H9 (cell line): ENCODE results near the gene HOMER1. TPM values are rescaled to one million over a fixed set of nuclear protein-coding genes. Genes with fewer than 3 reads are reported as not detected.

Experiments used
- DNase-seq: peaks from one replicate; pipeline ENCODE4 v3.0.0-alpha.2; 2017
- H2AFZ ChIP-seq: one replicate; pipeline ENCODE4 v1.6.1; 2013; ENCODE audit warnings: mild to moderate bottlenecking, low read length, control low read depth, moderate library complexity
- H2AK5ac ChIP-seq: 2 replicates; pipeline ENCODE4 v1.6.1; 2013; ENCODE audit warnings: low read length, control low read depth, mixed read lengths; ENCODE audit not compliant: insufficient read length
- H2BK120ac ChIP-seq: one replicate; pipeline ENCODE4 v1.6.1; 2013; ENCODE audit warnings: low read depth, mild to moderate bottlenecking, low read length, control low read depth, inconsistent platforms; ENCODE audit not compliant: poor library complexity, severe bottlenecking
- H2BK12ac ChIP-seq: 2 replicates; pipeline ENCODE4 v1.6.1; 2013; ENCODE audit warnings: low read length, control low read depth, mixed read lengths, low read depth; ENCODE audit not compliant: insufficient read length
- H2BK15ac ChIP-seq: 2 replicates; pipeline ENCODE4 v1.6.1; 2013; ENCODE audit warnings: low read depth, low read length, control low read depth
- H2BK20ac ChIP-seq: one replicate; pipeline ENCODE4 v1.6.1; 2013; ENCODE audit warnings: low read depth, mild to moderate bottlenecking, low read length, control low read depth, inconsistent platforms; ENCODE audit not compliant: poor library complexity, severe bottlenecking
- H2BK5ac ChIP-seq: 2 replicates; pipeline ENCODE4 v1.6.1; 2013; ENCODE audit warnings: low read length, control low read depth, mixed read lengths; ENCODE audit not compliant: insufficient read length
- H3K14ac ChIP-seq: 2 replicates; pipeline ENCODE4 v1.6.1; 2013; ENCODE audit warnings: low read length, control low read depth; ENCODE audit not compliant: insufficient read depth
- H3K18ac ChIP-seq: 2 replicates; pipeline ENCODE4 v1.6.1; 2013; ENCODE audit warnings: low read depth, mild to moderate bottlenecking, mixed read lengths, low read length, control low read depth; ENCODE audit not compliant: insufficient read length
- H3K23ac ChIP-seq: 2 replicates; pipeline ENCODE4 v1.6.1; 2013; ENCODE audit warnings: low read length, control low read depth, mixed read lengths, low read depth; ENCODE audit not compliant: insufficient read length
- H3K23me2 ChIP-seq: 2 replicates; pipeline ENCODE4 v1.6.1; 2013; ENCODE audit warnings: low read depth, mild to moderate bottlenecking, mixed read lengths, low read length, control low read depth; ENCODE audit not compliant: insufficient read length, poor library complexity, severe bottlenecking
- H3K27ac ChIP-seq: 2 replicates; pipeline ENCODE4 v1.5.1; 2013; ENCODE audit warnings: low read length, control low read depth, mixed read lengths, low read depth; ENCODE audit not compliant: insufficient read length
- H3K27me3 ChIP-seq: 2 replicates; pipeline ENCODE4 v1.6.1; 2013; ENCODE audit warnings: low read length, control low read depth, inconsistent platforms; ENCODE audit not compliant: insufficient read depth
- H3K4ac ChIP-seq: 2 replicates; pipeline ENCODE4 v1.6.1; 2013; ENCODE audit warnings: low read depth, mild to moderate bottlenecking, control low read depth, inconsistent platforms, low read length, moderate library complexity
- H3K4me1 ChIP-seq: 2 replicates; pipeline ENCODE4 v1.6.1; 2013; ENCODE audit warnings: low read length, control low read depth, inconsistent platforms; ENCODE audit not compliant: insufficient read depth
- H3K4me2 ChIP-seq: 2 replicates; pipeline ENCODE4 v1.6.1; 2013; ENCODE audit warnings: low read length, control low read depth, mixed read lengths; ENCODE audit not compliant: insufficient read length, insufficient read depth
- H3K56ac ChIP-seq: 2 replicates; pipeline ENCODE4 v1.6.1; 2013; ENCODE audit warnings: low read depth, mild to moderate bottlenecking, mixed read lengths, low read length, control low read depth; ENCODE audit not compliant: insufficient read length
- H3K79me1 ChIP-seq: 2 replicates; pipeline ENCODE4 v1.6.1; 2013; ENCODE audit warnings: low read depth, mild to moderate bottlenecking, moderate library complexity, low read length, control low read depth, inconsistent platforms; ENCODE audit not compliant: insufficient read depth, poor library complexity, severe bottlenecking
- H3K79me2 ChIP-seq: 2 replicates; pipeline ENCODE4 v1.6.1; 2013; ENCODE audit warnings: low read length, control low read depth, inconsistent platforms; ENCODE audit not compliant: insufficient read depth
- H3K9ac ChIP-seq: 2 replicates; pipeline ENCODE4 v1.6.1; 2013; ENCODE audit warnings: low read length, control low read depth, mixed read lengths; ENCODE audit not compliant: insufficient read length; ENCODE audit errors: extremely low read depth
- H3K9me3 ChIP-seq: one replicate; pipeline ENCODE4 v1.6.1; 2013; ENCODE audit warnings: low read depth, low read length, inconsistent platforms; ENCODE audit not compliant: control insufficient read depth
- H3T11ph ChIP-seq: one replicate; pipeline ENCODE4 v1.6.1; 2013; ENCODE audit warnings: mild to moderate bottlenecking, low read length, control low read depth, inconsistent platforms
- H4K20me1 ChIP-seq: one replicate; pipeline ENCODE4 v1.6.1; 2013; ENCODE audit not compliant: control insufficient read depth, insufficient read length, insufficient read depth
- H4K5ac ChIP-seq: 2 replicates; pipeline ENCODE4 v1.6.1; 2013; ENCODE audit warnings: low read depth, mild to moderate bottlenecking, mixed read lengths, low read length, control low read depth; ENCODE audit not compliant: insufficient read length
- H4K8ac ChIP-seq: replicated peaks from 2 replicates; pipeline ENCODE4 v1.6.1; 2013; ENCODE audit warnings: low read length, control low read depth, mixed read lengths, low read depth; ENCODE audit not compliant: insufficient read length
- H4K91ac ChIP-seq: 2 replicates; pipeline ENCODE4 v1.6.1; 2013; ENCODE audit warnings: low read depth, mild to moderate bottlenecking, moderate library complexity, mixed read lengths, low read length, control low read depth; ENCODE audit not compliant: insufficient read length
- H3K27ac Mint-ChIP-seq, 3 experiments: 2 replicates in 2 of 3; 3 replicates in 1 of 3; pipeline ENCODE4 v1.8.0; 2020 to 2021; ENCODE audit warnings: mixed read lengths in 3 of 3, mild to moderate bottlenecking in 1 of 3, moderate library complexity in 1 of 3
- H3K27me3 Mint-ChIP-seq: 2 replicates; pipeline ENCODE4 v1.8.0; 2021; ENCODE audit warnings: low read depth, mild to moderate bottlenecking, moderate library complexity, mixed read lengths
- H3K36me3 Mint-ChIP-seq, 3 experiments: 2 replicates in 2 of 3; 3 replicates in 1 of 3; pipeline ENCODE4 v1.8.0; 2020 to 2021; ENCODE audit warnings: low read depth in 3 of 3, mixed read lengths in 3 of 3; ENCODE audit not compliant: insufficient read depth in 1 of 3
- H3K4me1 Mint-ChIP-seq, 2 experiments: 2 replicates each; pipeline ENCODE4 v1.8.0; 2020; ENCODE audit warnings: mixed read lengths in 2 of 2
- H3K4me3 Mint-ChIP-seq, 2 experiments: 2 replicates in 1 of 2; 3 replicates in 1 of 2; pipeline ENCODE4 v1.8.0; 2020 to 2021; ENCODE audit warnings: mild to moderate bottlenecking in 2 of 2, mixed read lengths in 2 of 2, moderate library complexity in 1 of 2
- H3K9me3 Mint-ChIP-seq, 2 experiments: 2 replicates in 1 of 2; 3 replicates in 1 of 2; pipeline ENCODE4 v1.8.0; 2020; ENCODE audit warnings: mild to moderate bottlenecking in 2 of 2, mixed read lengths in 2 of 2, moderate library complexity in 1 of 2
- WGBS: extraction: QIAGEN DNeasy Blood & Tissue Kit; methylation state at CpG from one replicate; pipeline ENCODE4 v1.1.7; 2013; ENCODE audit warnings: missing lambda C conversion rate, low lambda C conversion rate, mixed read lengths; ENCODE audit not compliant: insufficient read length; ENCODE audit errors: extremely low coverage; 5-methylcytosine and 5-hydroxymethylcytosine counted together
- total RNA-seq: library from RNA; stranded (reverse); gene quantifications from 2 replicates; pipeline ENCODE4 v1.2.1, GENCODE V29; 2021
- TF ChIP-seq, protein P1 (sequence below): fragments of 200-600 bp; sonication (generic); conservative IDR thresholded peaks from 3 replicates; pipeline ENCODE4 v1.8.0; 2021; ENCODE audit warnings: antibody characterized with exemption, mild to moderate bottlenecking

HOMER1 gene
- total RNA-seq, 1 experiment from 2014 or later: 39.5 TPM

- Histone ChIP-seq H2AK5ac (no peak overlapping the region), H2BK20ac (no peak overlapping the region), H3K79me1 (no peaks in the 10 kb centered on the region), H4K20me1 (no peaks in the 10 kb centered on the region), H3K4ac (no peak overlapping the region), H3K4me2 (peak overlapping the region; percentile 88), H3K27ac (no peak overlapping the region), H3K27me3 (no peaks in the 10 kb centered on the region), H3K18ac (no peak overlapping the region), H3K23me2 (peaks cover 14% of the 10 kb centered on the region), H3K56ac (no peak overlapping the region), H3K4me1 (peaks cover 10% of the 10 kb centered on the region), H3T11ph (no peak overlapping the region), H3K9me3 (no peaks in the 10 kb centered on the region), H2BK5ac (no peak overlapping the region), H2AFZ (no peak overlapping the region), H2BK12ac (no peak overlapping the region), H3K23ac (no peak overlapping the region), H2BK120ac (no peak overlapping the region), H3K79me2 (peaks cover 37% of the 10 kb centered on the region; the same call in 1 of the 2 replicates), H2BK15ac (no peak overlapping the region), H3K14ac (no peak overlapping the region), H4K91ac (no peak overlapping the region), H4K5ac (no peak overlapping the region), H4K8ac (no peak overlapping the region), H3K9ac (peak overlapping the region; percentile 79)
- no CpG with 5 or more reads among the region's 11 CpGs for WGBS
- TF ChIP-seq, protein P1, sequence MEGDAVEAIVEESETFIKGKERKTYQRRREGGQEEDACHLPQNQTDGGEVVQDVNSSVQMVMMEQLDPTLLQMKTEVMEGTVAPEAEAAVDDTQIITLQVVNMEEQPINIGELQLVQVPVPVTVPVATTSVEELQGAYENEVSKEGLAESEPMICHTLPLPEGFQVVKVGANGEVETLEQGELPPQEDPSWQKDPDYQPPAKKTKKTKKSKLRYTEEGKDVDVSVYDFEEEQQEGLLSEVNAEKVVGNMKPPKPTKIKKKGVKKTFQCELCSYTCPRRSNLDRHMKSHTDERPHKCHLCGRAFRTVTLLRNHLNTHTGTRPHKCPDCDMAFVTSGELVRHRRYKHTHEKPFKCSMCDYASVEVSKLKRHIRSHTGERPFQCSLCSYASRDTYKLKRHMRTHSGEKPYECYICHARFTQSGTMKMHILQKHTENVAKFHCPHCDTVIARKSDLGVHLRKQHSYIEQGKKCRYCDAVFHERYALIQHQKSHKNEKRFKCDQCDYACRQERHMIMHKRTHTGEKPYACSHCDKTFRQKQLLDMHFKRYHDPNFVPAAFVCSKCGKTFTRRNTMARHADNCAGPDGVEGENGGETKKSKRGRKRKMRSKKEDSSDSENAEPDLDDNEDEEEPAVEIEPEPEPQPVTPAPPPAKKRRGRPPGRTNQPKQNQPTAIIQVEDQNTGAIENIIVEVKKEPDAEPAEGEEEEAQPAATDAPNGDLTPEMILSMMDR: no peak
- peaks cover 49 to 60% of the 10 kb centered on the region in 2 experiments for H3K4me1 Mint-ChIP-seq
- H3K36me3 Mint-ChIP-seq: no peaks in the 10 kb centered on the region; a peak in 2 of 7 replicates
- no peaks in the 10 kb centered on the region for H3K27me3 Mint-ChIP-seq
- no peaks in the 10 kb centered on the region; a peak in 1 of 5 replicates for H3K9me3 Mint-ChIP-seq
- H3K27ac Mint-ChIP-seq: no peak overlapping the region
- H3K4me3 Mint-ChIP-seq: peak overlapping the region; percentile 94 to 98
- no peak for DNase-seq
Observed at GRCh38 chr5:79512049-79512448, 1.9 kb downstream of the HOMER1 start.
